GM19351 (cell line): ENCODE results near the gene UBASH3B.
"Not testable (repeated sequence)": the region's sequence is repeated elsewhere in the genome, so short reads cannot be mapped to it uniquely, and the experiment has no call there.

Source experiments
- ATAC-seq: cut with Tn5 transposase; IDR thresholded peaks from one replicate; pipeline ENCODE4 v1.9.1; 2021; ENCODE audit warnings: mild to moderate bottlenecking, moderate library complexity; ENCODE audit not compliant: unreplicated experiment

Gene UBASH3B

GRCh38 chr11:122727101-122727929 lies 71.8 kb downstream of the UBASH3B start:
- peak; percentile 84 for ATAC-seq

- ATAC-seq: no peak
Measured at GRCh38 chr11:122728561-122728960, 73.0 kb downstream of the UBASH3B start.

- no peak for ATAC-seq
Measured at GRCh38 chr11:122729139-122729538, 73.6 kb downstream of the UBASH3B start.

GRCh38 chr11:122730694-122731093 lies 75.2 kb downstream of the UBASH3B start:
- ATAC-seq: not testable (repeated sequence)

- no peak for ATAC-seq
Measured at GRCh38 chr11:122731500-122731913, 76.0 kb downstream of the UBASH3B start.

GRCh38 chr11:122732342-122733315 lies 77.1 kb downstream of the UBASH3B start:
- no peak for ATAC-seq

GRCh38 chr11:122733318-122733717 lies 77.8 kb downstream of the UBASH3B start:
- no peak for ATAC-seq

- ATAC-seq: no peak
Measured at GRCh38 chr11:122734848-122735496, 79.5 kb downstream of the UBASH3B start.

- ATAC-seq: no peak
Measured at GRCh38 chr11:122737951-122738693, 82.6 kb downstream of the UBASH3B start.

GRCh38 chr11:122741613-122742300 lies 86.2 kb downstream of the UBASH3B start:
- no peak for ATAC-seq

GRCh38 chr11:122742301-122743018 lies 86.9 kb downstream of the UBASH3B start:
- no peak for ATAC-seq

GRCh38 chr11:122743097-122743741 lies 87.7 kb downstream of the UBASH3B start:
- ATAC-seq: no peak

GRCh38 chr11:122743949-122744348 lies 88.4 kb downstream of the UBASH3B start:
- peak; percentile 58 for ATAC-seq

GRCh38 chr11:122744357-122744756 lies 88.8 kb downstream of the UBASH3B start:
- no peak for ATAC-seq

- ATAC-seq: no peak
Measured at GRCh38 chr11:122745111-122745510, 89.6 kb downstream of the UBASH3B start.

- peak; percentile 61 for ATAC-seq
Measured at GRCh38 chr11:122746050-122746478, 90.5 kb downstream of the UBASH3B start.

- ATAC-seq: no peak
Measured at GRCh38 chr11:122746611-122747244, 91.2 kb downstream of the UBASH3B start.

GRCh38 chr11:122747351-122747781 lies 91.8 kb downstream of the UBASH3B start:
- ATAC-seq: no peak
